Large intestine (tissue), 3 donors: ENCODE measurements around the gene SORBS1. TPM values are rescaled to one million over a fixed set of nuclear protein-coding genes. Genes with fewer than 3 reads are reported as not detected.

Source experiments
- DNase-seq, 2 donors: peaks; one replicate each; pipeline versions ENCODE4 v3.0.0 to v3.0.0-alpha.2; 2013
- H3K27ac ChIP-seq: one replicate; pipeline ENCODE4 v1.5.1; 2013; ENCODE audit warnings: low read length
- H3K27me3 ChIP-seq: 2 replicates; pipeline ENCODE4 v1.6.1; 2013; ENCODE audit warnings: low read length; ENCODE audit not compliant: control insufficient read depth, insufficient read depth
- H3K36me3 ChIP-seq: 2 replicates; pipeline ENCODE4 v1.6.1; 2013; ENCODE audit warnings: low read length; ENCODE audit not compliant: control insufficient read depth, insufficient read depth
- H3K4me1 ChIP-seq: one replicate; pipeline ENCODE4 v1.6.1; 2013; ENCODE audit warnings: low read length; ENCODE audit not compliant: control insufficient read depth, insufficient read depth
- H3K4me3 ChIP-seq: one replicate; pipeline ENCODE4 v1.5.1; 2013; ENCODE audit warnings: low read length
- H3K9me3 ChIP-seq: one replicate; pipeline ENCODE4 v1.6.1; 2013; ENCODE audit warnings: mild to moderate bottlenecking, low read depth, low read length, moderate library complexity; ENCODE audit not compliant: control insufficient read depth
- WGBS: methylation state at CpG from one replicate; pipeline ENCODE4 v1.1.5; 2013; ENCODE audit warnings: low lambda C conversion rate; ENCODE audit not compliant: insufficient coverage; 5-methylcytosine and 5-hydroxymethylcytosine counted together
- polyA plus RNA-seq: library from polyadenylated mRNA; unstranded; fragments of 120-200 nt; gene quantifications from one replicate; pipeline ENCODE4 v1.2.1, GENCODE V29; 2013

The SORBS1 gene
- polyA plus RNA-seq, 1 donor: 60.2 TPM

DNA sequence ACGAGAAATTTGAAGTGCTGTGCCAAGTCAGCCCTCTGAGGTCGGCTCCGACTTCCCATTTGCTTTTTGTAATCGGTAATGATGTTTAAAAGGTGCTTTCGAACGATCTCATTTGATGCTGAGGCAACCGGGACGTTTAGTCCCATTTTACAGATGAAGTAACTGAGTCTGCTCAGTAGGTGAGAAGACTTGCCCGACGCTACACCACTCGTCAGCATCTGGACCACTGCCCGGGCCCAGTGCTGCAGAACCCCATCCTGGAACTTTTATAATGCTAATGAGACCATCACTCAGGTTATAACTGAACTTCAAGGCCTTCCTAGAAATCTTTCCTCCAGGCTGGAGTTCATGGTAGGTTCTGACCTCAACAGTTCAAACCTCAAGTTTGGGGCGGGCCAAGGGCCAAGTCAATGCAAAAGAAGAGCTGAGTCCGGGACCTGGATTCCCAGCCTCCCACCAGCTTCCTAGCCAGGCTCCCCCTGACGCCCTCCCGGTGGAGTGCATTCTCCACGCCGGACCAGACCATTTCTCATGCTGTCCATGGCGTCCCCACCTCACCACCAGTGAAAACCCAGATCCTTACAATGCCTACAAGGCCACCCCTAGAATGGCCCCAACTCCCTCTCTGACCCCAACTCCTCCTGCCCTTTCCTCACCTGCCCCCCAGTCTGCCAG, 269.7 kb downstream of the SORBS1 start:
- peak overlapping the region; percentile 50 for H3K27ac ChIP-seq
- no peaks in the 10 kb centered on the region for H3K27me3 ChIP-seq
- no peak for DNase-seq
- WGBS: no CpG with 5 or more reads among the region's 19 CpGs
- peaks cover 30% of the 10 kb centered on the region for H3K4me1 ChIP-seq
- H3K9me3 ChIP-seq: no peaks in the 10 kb centered on the region
- H3K36me3 ChIP-seq: peaks cover 3% of the 10 kb centered on the region
- H3K4me3 ChIP-seq: peak overlapping the region; percentile 56

DNA sequence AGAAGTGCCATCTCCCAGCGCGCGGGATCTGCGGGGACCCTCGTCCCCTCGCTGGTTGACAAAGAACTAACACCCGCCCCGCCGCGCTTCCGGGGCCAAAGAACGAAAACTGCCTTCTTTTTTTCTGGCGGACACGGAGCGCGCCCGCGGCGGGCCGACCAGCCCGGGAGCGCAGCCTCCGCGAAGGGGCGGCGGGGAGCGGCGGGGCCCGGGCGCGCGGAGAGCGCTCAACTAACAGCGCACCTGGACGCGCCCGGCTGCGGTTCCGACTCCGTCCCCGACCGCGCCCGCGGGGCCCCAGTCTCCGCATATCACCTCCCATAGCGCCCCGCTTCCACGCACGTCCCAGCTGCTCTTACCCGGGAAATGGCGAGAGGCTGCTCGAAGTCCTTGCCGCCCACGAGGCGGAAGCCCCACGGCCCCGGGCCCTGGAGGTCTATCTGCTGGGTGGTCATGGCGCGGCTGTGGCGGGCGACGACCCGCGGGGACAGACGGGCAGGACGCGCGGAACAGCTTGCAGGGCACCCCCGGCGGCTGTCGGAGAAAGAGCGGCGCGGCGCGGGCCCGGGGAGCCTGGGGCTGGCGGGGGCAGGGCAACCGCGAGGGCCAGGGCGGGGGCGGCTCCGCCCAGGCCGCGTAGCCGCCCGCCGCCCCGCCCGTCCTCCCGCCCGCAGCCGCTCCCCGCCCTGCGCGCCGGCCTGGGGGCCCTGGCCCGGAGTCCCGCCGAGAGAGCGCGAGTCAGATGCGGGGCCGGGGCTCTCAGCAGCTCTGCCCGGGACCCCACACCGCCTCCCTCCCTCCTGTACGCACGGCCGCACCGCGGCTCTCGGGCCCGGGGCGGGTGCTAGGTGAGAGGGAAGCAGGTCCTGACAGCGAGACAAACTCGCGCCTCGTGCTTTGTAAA, 270.5 kb downstream of the SORBS1 start, which contains the start of gene PDLIM1:
PDLIM1 (minus strand) TSS at position 543 of the 904 bp plus-strand sequence; CDS start at position 455, 88 bp downstream.
- peak; percentile 76 to 90 for DNase-seq
- WGBS: no CpG with 5 or more reads among the region's 119 CpGs
- Histone ChIP-seq H3K4me1 (peaks cover 30% of the 10 kb centered on the region), H3K27ac (peak within 1 kb of the TSS; percentile 88), H3K9me3 (no peaks in the 10 kb centered on the region), H3K4me3 (peak within 1 kb of the TSS; percentile 93), H3K36me3 (peaks cover 3% of the 10 kb centered on the region), H3K27me3 (no peaks in the 10 kb centered on the region)

DNA sequence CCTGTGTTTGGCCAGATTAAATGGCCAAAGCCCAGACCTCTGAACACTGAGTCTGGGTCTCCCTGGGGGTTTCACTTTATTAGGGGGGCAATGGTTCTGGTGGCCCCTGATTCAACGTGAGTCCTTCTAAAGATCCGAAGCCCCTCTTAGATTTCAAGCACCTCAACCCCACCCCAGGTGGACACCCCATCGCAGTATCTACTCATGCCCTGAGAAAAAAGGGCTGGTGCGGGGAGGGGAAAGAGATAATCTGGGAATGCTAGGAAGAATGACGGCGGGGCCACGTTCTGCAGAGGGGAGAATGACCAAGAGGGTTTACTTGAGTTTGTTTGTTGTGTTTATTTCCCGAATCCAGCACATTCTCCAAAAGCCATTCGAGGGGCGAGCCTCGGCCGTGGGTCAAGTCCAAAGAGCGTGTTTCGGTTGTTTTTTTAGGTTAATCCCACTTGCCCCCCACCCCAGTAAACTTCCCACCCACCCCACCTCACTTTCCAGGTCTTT, 271.2 kb downstream of the SORBS1 start:
- no CpG with 5 or more reads among the region's 14 CpGs for WGBS
- no peaks in the 10 kb centered on the region for H3K9me3 ChIP-seq
- H3K4me3 ChIP-seq: peak overlapping the region; percentile 93
- DNase-seq: no peak
- peak overlapping the region; percentile 88 for H3K27ac ChIP-seq
- peaks cover 30% of the 10 kb centered on the region for H3K4me1 ChIP-seq
- peaks cover 7% of the 10 kb centered on the region for H3K36me3 ChIP-seq
- H3K27me3 ChIP-seq: no peaks in the 10 kb centered on the region

DNA sequence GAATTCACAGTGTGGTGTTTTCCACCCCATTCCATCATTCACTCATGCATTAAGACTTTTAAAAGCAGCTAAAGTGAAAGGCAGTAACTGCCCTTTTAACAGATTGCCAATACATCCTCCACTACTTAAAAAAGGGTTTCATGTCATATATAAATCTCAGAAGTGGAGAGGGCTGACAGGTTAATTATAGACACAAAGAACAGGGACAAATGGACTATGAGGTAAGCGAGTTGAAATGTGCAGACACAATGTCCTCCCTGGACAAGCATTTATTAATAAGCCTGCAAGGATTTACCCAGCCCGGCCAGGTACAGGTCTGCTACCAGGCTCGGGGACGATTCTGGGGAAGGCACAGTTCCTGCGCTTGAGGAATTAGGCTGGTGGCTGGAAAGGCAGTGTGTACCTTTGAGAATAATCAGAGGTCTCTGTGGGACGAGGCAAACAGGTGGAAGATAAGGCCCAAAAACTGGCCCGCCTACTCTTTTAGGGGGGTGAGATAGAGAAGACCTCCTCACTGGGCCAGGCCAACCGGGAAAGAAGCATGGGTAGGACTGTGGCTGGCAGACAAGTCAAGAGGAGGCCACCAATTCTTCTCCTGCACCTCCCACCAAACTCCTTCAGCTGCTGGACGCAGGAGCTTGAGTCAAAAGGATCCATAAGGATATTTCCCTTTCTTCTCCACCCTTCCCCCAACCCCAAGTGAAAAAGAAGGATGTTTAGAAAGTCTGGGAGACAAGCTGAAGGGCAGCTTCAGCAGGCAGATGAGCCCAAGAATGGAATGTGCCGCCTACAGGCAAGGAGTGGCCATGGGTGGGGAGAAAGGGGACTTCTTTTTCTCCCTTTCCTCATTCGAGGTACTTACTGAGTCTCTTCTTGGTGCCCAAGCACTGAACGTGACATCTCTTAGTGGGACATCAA, 271.9 kb downstream of the SORBS1 start:
- Histone ChIP-seq H3K27me3 (no peaks in the 10 kb centered on the region), H3K4me3 (peak overlapping the region; percentile 93), H3K36me3 (peaks cover 7% of the 10 kb centered on the region), H3K9me3 (no peaks in the 10 kb centered on the region), H3K4me1 (peaks cover 30% of the 10 kb centered on the region), H3K27ac (peak overlapping the region; percentile 88)
- peak; percentile 66 to 78 for DNase-seq
- no CpG with 5 or more reads among the region's 12 CpGs for WGBS

DNA sequence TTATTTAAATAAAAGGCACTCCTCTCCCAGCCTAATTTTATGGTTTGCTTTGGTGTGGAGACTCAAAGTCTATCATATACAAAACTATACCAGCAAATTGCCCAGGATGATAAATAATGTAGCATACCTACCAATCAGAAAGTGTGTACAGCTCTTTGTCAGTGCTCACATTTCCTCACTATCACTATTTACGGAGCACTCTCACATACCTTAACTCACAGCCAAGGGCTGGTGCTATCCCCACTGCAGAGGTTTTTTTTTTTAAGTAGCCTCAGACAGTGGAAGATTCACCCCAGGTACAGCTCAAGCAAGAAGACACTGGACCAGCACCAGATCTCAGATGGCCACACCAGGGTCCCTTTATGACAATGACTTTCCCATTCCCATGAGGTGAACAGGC, 272.9 kb downstream of the SORBS1 start:
- Histone ChIP-seq H3K4me3 (peak overlapping the region; percentile 93), H3K36me3 (peaks cover 7% of the 10 kb centered on the region), H3K4me1 (peaks cover 28% of the 10 kb centered on the region), H3K27me3 (no peaks in the 10 kb centered on the region), H3K27ac (peak overlapping the region; percentile 88), H3K9me3 (no peaks in the 10 kb centered on the region)
- peak in 1 of 2 donors; percentile 47 for DNase-seq
- WGBS: no CpG with 5 or more reads among the region's 1 CpG

DNA sequence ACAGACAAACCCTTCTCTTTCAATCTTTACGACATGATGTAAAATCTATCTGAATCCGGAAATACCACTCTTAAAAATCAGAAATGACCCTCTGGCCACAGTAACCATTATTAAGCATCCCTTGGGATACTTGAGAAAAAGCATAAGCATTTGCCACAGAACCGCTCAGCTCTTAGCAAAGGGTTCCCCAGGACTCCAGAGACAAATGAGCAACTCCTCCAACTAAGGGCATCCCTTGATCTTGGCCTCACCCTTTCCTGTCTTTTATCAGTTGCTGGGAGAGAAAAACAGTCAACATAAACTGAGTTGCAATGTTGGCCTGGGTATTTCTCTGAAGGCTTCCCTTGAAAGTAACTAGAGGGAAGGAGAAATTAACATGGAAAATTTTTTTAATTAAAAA, 273.9 kb downstream of the SORBS1 start:
- H3K4me1 ChIP-seq: peaks cover 33% of the 10 kb centered on the region
- peak overlapping the region; percentile 88 for H3K27ac ChIP-seq
- peak in 1 of 2 donors; percentile 40 for DNase-seq
- H3K4me3 ChIP-seq: peak overlapping the region; percentile 7
- H3K27me3 ChIP-seq: no peaks in the 10 kb centered on the region
- no peaks in the 10 kb centered on the region for H3K9me3 ChIP-seq
- 100% methylated on average over 1 of the region's 3 CpGs for WGBS
- peaks cover 7% of the 10 kb centered on the region for H3K36me3 ChIP-seq

DNA sequence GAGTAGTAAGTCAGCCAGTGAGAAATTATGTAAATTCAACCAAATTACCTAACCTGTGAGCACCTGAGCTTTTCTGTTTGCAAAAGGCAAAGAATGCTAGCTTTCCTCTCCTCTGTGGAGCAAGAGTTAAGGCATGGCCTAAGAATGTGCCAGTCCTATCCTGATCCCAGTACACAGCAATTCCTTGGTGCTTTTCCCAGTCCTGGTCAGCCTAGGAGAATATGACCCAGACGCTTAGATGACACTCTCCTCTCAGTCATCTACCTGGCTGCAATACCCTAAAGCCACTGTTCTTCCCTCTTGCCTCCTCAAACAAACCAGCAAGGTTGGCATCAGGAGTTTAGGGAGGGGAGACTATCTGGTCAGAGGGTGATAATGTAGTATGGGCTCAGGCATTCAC, 274.5 kb downstream of the SORBS1 start:
- no CpG with 5 or more reads among the region's 1 CpG for WGBS
- peak in 1 of 2 donors; percentile 45 for DNase-seq
- Histone ChIP-seq H3K27ac (peak overlapping the region; percentile 88), H3K27me3 (no peaks in the 10 kb centered on the region), H3K4me1 (peaks cover 37% of the 10 kb centered on the region), H3K36me3 (peaks cover 7% of the 10 kb centered on the region), H3K9me3 (no peaks in the 10 kb centered on the region), H3K4me3 (no peak overlapping the region)

DNA sequence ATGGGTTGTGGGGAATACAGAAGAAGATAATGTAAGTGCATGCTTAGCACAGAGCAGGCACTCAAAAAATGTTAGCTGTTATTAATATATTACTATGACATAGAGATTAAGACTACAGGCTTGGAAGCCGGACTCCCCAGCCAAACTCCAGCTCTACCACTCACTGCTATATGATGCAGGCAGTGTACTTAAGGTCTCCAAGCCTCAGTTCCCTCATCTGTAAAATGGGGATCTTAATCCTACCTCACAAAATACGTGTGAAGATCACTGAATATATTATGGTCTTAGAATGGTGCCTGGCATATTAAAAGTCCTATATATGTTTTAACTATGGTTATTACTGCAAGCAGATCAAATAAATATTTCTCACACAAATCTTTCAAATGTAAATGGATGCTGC, 275.6 kb downstream of the SORBS1 start:
- Histone ChIP-seq H3K27me3 (no peaks in the 10 kb centered on the region), H3K27ac (peak overlapping the region; percentile 37), H3K36me3 (peaks cover 7% of the 10 kb centered on the region), H3K4me1 (peaks cover 47% of the 10 kb centered on the region), H3K4me3 (no peak overlapping the region), H3K9me3 (no peaks in the 10 kb centered on the region)
- DNase-seq: no peak
- 80% methylated on average over 1 of the region's 2 CpGs for WGBS

DNA sequence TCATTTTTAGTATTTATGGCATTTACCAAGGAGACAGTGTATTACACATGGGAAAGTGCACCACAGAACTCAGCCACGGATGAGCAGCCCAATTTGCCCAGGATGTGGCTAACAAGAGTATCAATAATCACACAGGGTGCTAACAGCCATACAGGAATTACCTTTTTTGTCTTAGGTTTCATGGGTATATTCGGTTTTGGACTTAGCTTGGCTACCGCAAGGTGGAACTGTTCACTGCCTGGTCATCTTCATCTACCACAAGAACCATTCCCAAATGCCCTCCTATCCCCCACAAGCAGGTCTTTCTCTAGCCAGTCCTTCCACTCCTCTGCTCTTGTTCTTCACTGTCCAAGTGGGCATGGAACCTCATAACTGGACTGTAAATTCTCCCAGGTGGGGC, 276.4 kb downstream of the SORBS1 start:
- H3K9me3 ChIP-seq: no peaks in the 10 kb centered on the region
- no peak overlapping the region for H3K4me3 ChIP-seq
- peaks cover 7% of the 10 kb centered on the region for H3K36me3 ChIP-seq
- H3K27ac ChIP-seq: peak overlapping the region; percentile 37
- peaks cover 52% of the 10 kb centered on the region for H3K4me1 ChIP-seq
- H3K27me3 ChIP-seq: no peaks in the 10 kb centered on the region
- DNase-seq: no peak
- 94% methylated on average over 2 of the region's 3 CpGs for WGBS
